ACHN (cell line): ENCODE results near the gene NOXO1.
A peak's percentile ranks its signal among the peaks of the same experiment; 100 is the strongest.
"Not testable (repeated sequence)": the region's sequence is repeated elsewhere in the genome, so short reads cannot be mapped to it uniquely, and the experiment has no call there.

Experiments
- DNase-seq: peaks from one replicate; pipeline ENCODE4 v3.0.0-alpha.2; 2015
- in situ Hi-C: cut with HindIII; loops from 2 replicates; pipeline ENCODE4 v1.10.0; 2017; ENCODE audit warnings: low sequenced_read_pairs, low pct_ligation_motif_present, low pct_unique_long_range_greater_than_20kb

The NOXO1 gene

DNA sequence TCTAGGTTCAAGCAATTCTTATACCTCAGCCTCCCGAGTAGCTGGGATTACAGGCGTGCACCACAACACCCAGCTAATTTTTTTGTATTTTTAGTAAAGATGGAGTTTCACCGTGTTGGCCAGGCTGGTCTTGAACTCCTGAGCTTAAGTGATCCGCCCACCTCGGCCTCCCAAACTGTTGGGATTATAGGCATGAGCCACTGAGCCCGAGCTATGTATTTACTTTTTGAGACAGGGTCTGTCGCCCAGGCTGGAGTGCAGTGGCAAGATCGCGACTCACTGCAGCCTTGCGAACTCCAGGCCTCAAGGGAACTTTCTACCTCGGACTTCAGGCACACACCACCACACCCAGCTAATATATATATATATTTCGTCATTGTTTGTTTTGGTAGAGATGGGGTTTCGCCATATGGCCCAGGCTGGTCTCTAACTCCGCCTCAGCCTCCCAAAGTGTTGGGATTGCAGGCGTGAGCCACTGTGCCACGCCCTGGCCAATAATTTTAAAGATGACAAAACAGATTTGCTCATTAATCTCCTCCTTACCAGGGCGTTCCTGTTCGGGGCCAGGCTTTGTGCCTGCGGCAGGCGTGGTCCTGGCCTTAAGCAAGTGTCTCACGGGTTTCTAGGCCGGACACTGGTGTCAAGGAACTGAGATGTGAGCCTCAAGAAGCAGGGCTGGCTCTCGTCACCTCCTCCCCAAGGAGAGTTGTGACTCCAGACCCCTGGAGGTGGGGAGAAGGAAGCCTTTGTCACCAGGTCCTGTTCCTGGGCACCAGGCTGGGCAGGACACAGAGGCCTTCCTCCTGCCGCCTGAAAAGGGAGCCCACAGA lies 34.1 kb upstream of the NOXO1 start:
- in situ Hi-C loops, result no loop called here
- no peak for DNase-seq

DNA sequence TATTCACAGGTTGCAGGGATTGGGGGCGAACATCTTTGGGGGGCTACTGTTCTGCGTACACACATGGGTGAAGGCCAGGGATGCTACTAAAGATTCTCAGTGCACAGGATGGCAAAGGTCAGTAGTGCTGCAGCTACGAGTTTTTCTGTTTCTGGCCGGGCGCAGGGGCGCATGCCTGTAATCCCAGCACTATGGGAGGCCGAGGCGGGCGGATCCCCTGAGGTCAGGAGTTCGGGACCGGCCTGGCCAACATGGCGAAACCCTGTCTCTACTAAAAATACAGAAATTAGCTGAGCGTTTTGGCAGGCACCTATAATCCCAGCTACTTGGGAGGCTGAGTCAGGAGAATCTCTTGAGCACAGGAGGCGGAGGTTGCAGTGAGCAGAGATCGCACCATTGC lies 32.3 kb upstream of the NOXO1 start:
- in situ Hi-C loops, result no loop called here
- DNase-seq, result no peak

DNA sequence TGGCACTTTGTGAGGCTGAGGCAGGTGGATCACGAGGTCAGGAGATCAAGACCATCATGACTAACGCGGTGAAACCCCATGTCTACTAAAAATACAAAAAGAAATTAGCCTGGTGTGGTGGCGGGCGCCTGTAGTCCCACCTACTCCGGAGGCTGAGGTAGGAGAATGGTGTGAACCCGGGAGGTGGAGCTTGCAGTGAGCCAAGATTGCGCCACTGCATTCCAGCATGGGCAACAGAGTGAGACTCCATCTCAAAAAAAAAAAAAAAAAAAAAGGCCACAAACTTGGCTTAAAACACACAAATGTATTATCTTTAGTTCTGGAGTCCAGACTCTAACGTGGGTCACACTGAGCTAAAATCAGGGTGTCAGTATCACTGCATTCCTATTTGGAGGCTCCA lies 30.5 kb upstream of the NOXO1 start:
- DNase-seq, in situ Hi-C loops: not testable (repeated sequence)

DNA sequence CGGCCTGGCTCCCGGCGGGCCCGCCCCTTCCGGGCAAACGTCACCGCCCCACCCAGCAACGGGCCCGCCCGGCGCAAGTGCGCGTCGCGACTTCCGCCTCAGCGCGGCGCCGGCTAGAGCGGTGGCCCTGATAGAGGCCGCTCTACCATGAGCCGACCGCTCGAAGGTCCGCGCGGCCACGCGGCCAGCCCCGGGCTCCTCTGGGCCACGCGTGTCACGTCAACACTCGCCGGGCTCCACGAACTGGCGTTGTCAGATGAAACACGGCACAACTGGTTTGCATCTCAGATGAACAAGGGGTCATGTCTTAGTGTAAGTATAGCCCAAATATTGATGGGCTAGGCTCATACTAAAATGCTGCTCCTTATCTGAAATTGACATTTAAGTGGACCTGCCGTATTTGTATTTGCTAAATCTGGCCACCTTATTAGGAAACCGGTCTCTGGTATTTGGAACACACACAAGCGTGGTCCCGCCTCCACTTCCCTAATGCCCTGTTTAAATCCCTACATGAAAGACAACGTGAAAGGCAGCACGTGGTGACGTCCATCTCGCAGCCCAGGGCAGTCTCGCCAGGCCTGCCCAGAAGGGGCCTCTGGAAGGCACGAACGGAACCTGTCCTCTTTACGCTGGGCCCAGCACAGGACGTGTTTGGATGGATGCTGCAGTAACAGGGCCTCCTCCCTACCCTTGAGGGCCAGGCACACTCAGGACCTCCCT lies 28.7 kb upstream of the NOXO1 start, which contains the start of gene ZNF598:
Gene ZNF598 (minus strand): TSS at position 31 of the 720 bp plus-strand sequence.
- in situ Hi-C loops, result no loop called here
- peak; percentile 93 for DNase-seq

DNA sequence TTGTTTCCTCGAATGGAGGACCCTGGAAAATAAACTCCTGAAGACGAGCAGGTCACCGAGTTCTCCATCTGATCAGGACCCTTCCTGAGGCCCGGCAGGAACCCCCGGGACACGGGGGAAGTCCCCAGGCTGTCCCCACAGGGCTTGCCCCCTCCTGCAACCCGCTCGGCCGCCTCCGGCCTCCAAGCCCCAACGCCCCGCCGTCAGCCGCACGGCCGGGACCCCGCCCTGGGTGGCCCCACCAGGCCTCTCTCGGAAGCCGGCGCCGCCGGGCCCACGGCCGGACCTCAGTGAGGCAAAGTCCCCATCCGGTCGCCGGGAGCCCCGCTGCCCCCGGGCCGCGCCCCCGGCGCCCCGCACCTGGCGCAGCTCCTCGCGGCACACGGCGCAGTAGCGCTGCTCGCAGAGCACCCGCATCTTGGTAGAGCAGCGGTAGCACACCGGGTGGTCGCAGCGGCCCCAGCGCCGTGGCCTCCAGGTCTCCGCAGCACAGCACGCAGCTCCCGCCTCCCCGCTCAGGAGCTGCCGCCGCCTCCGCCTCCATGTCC lies 28.0 kb upstream of the NOXO1 start:
- in situ Hi-C loops, result no loop called here
- DNase-seq, result peak; percentile 22

DNA sequence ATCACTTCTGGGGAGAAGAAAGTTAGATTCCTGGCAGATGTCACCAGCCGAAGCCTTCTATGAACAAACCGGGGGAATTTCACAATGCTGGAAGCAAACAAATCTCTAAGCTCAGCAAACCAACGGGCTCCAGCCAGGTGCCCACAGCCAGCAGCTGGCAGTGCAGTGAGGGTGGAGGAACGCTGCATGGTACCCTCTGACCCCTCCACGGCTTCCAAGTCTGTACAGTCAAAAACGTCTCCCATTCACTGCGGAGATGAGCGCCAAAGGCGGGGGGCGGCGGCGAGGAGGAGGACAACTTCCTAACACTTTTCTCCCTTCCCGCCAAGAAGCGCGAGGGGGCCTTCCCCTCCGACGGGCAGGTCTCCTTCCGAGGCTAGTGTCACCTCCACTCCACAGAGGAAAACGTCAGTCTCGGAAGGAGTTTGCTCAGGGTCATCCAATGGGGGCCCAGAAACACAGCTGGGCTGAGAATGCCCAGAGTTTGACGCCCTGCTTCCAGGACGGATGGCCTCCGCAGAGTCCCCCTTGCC lies 27.4 kb upstream of the NOXO1 start:
- in situ Hi-C loops, result no loop called here
- no peak for DNase-seq

DNA sequence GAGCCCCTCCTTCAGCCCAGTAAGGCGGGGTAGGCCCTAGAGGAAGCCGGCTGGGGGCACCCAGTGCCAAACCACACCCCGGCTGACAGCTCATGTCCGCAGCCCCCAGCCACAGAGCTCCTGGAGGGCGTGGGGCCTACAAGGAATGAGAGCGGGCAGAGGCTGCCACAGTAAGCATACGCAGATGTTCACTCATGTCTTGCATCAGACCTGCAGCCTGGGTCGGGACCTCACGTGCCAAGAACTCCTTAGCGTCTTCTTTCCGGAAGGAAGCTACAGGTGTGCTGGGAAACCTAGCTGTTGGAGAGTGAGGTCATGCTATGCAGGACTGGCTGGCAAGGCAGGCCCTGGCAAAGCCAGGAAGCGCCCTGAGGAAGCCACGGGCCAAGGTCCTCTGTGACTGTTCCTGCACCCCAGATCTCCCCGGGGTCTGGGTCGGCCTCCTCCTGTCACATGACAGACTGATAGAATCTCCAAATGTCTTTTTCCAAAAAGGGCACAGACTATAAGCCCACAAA lies 26.8 kb upstream of the NOXO1 start:
- in situ Hi-C loops, result no loop called here

DNA sequence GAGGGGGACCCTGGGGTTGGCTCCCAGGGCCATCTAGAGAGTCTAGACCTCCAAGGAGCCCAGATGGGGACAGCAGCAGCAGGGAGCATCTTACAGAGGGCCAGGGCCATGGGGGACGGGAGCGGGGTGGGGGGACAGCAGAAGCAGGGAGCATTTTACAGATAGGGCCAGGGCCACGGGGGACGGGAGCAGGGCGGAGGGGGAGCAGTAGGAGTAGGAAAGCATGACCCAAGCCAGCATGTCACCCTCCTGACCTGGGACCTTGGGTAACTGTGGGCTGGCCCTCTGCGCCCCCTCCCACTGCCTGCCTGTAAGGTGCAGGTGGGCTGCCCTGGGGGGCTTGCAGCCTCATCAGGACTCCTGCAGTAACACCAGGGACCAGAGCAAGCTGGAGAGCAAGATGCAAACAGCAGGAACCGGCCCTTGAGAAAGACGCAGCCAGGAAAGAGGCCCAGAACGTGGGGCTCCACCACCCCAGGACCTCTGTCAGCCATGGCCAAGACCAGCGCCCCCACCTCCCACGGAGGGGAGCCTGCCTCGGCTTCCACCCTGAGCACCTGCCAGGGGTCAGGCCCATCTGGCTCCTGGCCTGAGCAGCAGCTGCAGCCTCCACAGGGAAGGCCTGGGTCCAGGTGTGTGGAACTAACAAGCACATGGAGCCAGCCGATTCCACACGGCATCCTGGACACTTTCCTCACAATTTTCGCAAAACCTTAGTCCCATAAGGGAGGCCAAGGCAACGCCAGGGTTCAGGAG lies 26.0 kb upstream of the NOXO1 start:
- in situ Hi-C loops, result no loop called here
- no peak for DNase-seq

More for the DNA sequence above, 26.8 kb upstream of the NOXO1 start:
- DNase-seq, result no peak

DNA sequence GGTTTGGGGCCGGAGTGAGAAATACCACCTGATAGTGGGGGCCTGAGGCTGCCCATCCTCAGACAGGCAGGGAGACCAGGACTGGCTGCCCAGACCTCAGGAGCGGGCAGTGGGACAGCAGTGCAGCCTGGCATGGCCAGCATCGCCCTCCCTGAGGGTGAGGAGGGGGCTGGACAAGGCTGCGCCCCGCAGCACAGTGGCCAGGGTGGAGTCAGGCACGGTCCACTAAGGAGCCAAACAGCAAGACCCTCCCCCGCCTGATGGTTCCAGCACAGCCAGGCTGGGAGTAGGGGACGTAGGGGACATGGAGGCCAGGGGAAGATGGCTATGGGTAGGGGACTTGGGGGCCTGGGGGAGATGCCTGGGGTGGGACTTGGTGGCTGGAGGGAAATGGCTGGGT lies 25.0 kb upstream of the NOXO1 start:
- no peak for DNase-seq
- in situ Hi-C loops, result no loop called here

DNA sequence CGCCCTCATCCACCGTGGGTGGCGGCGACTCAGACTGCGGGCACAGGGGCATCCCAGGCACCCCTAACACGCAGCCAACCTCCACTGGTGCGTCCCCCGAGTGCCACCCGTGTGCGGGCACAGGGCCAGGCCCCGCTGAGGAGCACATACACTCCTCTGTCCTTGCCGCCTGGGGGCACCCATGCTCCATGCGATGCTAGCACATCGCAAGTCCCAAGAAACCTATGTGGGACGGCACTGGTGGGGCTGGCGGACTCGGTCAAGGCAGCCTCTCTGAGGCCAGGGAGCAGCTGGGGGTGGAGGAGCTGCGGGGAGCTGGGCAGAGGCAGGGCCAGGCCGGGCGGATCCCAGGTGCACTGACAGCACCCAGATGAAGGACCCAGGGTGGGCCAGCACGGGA lies 24.4 kb upstream of the NOXO1 start:
- no peak for DNase-seq
- in situ Hi-C loops, result no loop called here

DNA sequence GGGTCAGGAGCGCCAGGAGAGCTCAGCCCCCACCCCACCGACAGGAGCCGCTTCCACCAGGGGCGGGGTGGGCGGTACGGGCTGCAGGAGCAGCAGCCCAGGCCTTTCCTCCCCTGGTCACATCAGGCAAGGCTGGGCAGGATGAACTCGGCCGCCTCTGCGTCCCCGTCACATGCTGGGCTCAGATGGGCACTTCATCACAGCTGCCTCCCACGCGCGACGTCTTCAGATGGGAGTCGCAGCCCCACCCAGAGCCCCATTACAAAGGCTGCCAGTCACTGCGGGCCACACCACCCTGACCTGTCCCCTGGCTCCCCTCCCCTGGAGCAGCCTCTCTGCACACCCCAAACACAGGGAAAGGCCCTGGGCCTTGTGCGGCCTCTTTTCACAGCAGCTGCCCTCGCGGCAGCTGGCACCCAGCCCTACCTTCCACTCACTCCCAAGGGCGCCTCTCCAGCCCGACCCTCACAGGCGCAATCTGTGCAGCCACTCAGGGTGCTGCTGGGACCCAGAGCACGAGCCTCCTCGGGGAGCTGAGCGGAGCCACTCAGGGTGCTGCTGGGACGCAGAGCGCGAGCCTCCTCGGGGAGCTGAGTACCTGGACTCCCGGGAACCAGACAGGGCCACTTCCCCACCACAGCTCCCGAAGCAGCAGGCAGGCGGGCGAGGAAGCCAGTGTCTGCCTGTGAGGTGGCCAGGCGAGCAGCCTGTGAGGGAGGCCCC lies 23.7 kb upstream of the NOXO1 start:
- no peak for DNase-seq
- in situ Hi-C loops, result no loop called here

DNA sequence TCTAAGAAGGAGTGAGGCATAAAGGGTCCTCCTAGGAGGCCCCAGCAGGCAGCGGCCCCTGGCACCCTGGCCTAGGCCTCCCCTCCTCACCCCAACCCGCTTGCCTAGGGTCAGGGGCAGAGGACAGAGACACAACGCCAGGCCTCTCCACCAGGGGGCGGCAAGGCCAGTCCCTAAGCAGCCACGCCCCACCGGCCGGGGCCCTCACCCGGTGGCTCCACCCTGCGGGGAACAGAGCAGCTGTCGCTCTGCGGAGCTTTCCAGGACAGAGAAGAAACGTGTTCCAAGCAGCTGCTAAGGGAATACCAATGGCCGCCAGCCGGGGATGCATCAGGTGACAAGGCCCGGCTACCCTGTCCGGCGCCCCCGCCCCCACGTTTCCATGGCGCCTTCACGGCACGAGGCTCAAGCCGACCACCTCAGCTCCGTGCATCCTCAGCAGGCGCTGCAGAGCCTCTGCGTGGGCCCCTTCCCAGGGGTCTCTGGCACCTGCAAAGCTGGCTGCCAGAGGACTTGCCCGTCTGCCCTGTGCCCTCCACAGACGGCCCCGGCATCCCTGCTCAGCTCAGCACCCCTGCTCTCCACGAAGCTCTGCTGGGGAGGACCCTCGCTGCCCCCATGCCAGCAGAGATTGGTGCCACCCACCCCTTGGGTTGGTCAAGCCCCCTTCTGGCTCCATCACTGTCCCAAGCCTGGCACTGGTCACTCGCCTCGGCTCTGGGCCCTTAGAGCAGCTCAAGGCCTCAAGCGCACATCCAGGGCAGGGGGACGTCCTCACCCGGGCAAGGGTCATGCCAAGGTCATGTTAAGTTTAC lies 22.8 kb upstream of the NOXO1 start:
- in situ Hi-C loops, result no loop called here
- DNase-seq, result peak; percentile 95

DNA sequence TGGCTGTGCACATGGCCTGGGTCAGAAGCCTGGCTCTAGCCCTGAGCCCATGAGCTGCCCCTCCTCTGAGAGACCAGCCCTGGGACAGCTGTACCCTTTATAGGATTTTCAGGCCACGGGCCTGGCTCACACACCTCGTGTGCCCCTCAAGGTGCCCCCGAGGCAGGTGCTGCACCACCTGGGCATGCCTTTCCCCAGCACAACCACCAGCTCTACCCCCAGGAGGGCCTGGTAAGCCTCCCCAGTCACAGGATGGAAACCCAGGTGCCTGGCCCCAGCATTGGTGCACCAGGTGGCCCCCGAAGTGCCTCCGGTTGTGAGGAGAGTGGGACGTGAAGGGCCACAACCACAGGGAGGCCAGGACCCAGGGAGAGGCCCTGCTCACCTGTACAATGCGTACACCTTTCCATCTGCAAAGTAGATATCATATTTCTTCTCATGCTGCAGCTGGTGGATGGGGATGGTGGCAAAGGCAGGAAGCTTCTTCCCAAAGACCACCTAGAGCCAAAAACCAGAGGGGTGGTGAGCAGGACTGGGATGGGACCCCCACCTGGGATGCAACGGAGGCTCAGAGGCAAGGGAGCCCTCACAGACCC lies 22.1 kb upstream of the NOXO1 start:
- in situ Hi-C loops, result no loop called here

DNA sequence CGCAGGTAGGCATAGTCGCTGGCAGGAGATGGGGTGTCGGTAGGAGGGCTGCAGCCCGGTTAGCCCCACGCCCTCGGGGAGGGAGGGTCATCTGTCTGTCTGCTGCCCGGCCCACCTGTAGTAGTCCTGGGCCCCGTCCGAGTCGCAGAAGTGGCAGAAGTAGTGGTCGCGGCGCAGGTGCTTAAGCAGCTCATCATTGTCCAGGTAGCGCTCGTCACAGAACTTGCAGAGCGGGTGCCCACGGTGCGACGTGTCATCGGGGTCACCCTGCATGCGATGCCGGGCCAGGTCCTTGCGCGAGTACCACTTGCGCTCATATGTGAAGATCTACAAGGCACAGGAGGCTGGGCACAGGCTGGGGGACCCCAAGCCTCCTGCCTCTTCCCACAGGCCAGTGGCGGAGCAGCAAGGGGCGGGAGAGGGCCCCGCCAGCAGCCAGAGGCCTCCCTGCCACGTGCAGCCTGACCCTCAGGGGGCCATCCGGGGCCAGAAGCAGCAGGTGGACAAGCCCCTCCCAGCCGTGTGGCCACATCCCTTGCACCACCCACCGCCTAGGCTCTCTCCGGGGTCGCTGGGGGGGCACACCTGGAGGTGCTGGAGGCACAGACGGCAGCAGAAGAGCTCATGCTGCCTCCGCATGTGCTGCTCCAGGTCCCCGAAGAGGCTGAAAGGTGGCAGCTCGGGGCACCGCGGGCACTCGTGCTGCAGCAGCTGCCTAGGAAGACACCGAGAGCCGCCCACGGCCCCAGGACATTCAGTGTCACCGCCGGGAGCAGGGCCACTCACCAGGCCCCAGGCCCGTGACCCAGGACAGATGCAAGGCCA lies 21.3 kb upstream of the NOXO1 start:
- DNase-seq, result no peak
- in situ Hi-C loops, result no loop called here

More for the DNA sequence above, 22.1 kb upstream of the NOXO1 start:
- DNase-seq, result no peak

DNA sequence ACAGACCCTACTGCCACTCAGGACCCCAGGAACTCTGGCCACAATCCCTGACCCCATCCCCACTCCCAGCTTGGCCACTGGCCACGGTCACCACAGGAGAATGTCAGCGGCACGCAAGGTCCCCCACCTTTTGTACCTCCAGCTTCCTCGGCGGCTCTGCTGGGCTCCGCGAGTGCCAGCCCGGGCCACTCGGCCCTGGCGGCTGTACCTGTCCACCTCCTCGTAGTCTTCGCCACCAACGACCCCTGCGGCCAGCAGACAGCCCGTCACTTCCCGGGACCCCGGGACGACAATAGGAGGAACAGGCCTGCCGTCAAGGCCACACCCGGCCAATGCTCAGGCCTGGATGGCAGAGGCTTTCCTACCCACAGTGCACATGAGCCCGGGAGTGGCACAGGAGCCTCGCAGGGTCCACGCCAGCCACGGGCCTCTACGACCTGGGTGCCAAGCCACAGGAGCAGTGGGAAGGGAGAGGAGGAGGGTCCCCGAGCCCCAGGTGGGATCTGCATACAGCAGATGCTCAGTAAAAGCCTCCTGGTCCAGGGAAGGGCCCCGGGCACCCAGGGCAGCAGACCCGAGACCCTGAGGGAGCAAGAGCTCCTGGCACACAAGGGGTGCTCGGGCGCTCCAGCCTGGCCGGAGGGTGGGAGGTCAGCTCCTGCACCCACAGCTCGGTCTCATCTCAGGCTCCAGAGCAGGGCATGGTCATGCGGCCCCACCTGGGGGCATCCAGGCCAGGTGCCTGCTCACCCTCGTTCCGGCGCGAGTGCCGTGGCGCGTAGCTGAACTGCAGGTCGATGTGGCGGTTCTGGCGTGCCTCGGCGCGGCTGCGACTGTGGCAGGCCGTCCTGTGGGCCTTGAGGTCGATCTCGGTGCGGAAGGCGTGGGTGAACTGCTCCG lies 20.4 kb upstream of the NOXO1 start:
- DNase-seq, result no peak
- in situ Hi-C loops, result no loop called here
